SK-N-SH (cell line): ENCODE results near the gene ADIPOR2.

Experiments
- CHD2 ChIP-seq: fragments of 150-350 bp; IDR thresholded peaks from 2 replicates; pipeline ENCODE4 v1.6.1; 2018; ENCODE audit warnings: low read length; ENCODE audit not compliant: partially characterized antibody
- EP300 ChIP-seq, 2 experiments: IDR thresholded peaks; 2 replicates each; pipeline versions ENCODE4 v1.4.0 to v1.6.1; 2012; ENCODE audit warnings: borderline replicate concordance in 1 of 2, low read depth in 1 of 2, low read length in 1 of 2
- GABPA ChIP-seq: IDR thresholded peaks from 2 replicates; pipeline ENCODE4 v1.4.0; 2012; ENCODE audit warnings: low read depth, mild to moderate bottlenecking
- JUND ChIP-seq: IDR thresholded peaks from 2 replicates; pipeline ENCODE4 v1.4.0; 2012
- POLR2AphosphoS5 ChIP-seq: IDR thresholded peaks from 2 replicates; pipeline ENCODE4 v1.6.1; 2012; ENCODE audit warnings: low read depth, low read length
- RAD21 ChIP-seq: IDR thresholded peaks from 2 replicates; pipeline ENCODE4 v1.6.1; 2012; ENCODE audit warnings: mild to moderate bottlenecking, low read length
- TF ChIP-seq, protein P1 (sequence below): fragments of 200-600 bp; sonication (generic); IDR thresholded peaks from 2 replicates; pipeline ENCODE4 v1.6.1; 2017; ENCODE audit warnings: antibody characterized with exemption, mild to moderate bottlenecking, moderate library complexity
- TF ChIP-seq, protein P2 (sequence below): IDR thresholded peaks from 2 replicates; pipeline ENCODE4 v1.6.1; 2012; ENCODE audit warnings: mild to moderate bottlenecking, low read depth, low read length, moderate library complexity
- TF ChIP-seq, protein P3 (sequence below): IDR thresholded peaks from 2 replicates; pipeline ENCODE4 v1.4.0; 2012; ENCODE audit warnings: low read depth

DNA sequence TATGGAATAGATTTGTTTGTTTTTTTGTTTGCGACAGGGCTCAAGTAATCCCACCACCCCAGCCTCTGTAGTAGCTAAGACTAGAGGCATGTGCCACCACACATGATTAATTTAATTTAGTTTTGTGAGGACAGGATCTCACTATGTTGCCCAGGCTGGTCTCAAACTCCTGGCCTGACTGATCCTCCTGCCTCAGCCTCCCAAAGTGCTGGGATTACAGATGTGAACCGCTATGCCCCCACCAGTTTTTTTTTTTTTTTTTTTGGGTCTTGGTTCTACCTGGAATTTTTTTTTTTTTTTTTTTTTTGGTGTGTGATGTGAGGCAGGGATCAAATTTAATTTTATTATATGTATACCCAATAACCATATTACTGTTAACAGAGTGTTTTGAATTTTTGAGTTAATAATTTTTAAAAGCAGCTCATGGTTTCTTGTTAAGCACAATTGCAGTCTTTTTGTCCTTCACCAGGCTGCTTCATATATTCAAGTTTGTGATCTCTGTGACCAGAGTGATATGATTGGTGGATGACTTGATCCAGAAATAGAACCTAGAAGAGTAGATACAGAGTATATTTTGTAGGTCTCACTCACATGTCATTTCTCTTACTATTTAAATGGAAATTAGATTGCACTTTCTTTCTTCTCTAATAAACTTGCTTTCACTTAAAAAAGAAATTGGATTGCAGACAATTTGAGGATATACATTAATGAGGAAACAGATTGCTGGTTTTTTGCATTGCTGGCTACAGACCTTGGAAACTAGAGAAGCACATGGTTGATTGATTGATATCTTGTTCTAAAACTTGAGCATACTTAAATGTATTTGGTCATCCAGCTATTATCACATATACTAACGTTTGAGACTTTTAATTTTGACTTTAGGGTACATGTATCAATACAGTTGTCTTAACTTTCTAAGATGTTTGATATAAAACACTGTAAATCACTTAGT lies 13.2 kb downstream of the ADIPOR2 start:
- TF ChIP-seq, protein P1, sequence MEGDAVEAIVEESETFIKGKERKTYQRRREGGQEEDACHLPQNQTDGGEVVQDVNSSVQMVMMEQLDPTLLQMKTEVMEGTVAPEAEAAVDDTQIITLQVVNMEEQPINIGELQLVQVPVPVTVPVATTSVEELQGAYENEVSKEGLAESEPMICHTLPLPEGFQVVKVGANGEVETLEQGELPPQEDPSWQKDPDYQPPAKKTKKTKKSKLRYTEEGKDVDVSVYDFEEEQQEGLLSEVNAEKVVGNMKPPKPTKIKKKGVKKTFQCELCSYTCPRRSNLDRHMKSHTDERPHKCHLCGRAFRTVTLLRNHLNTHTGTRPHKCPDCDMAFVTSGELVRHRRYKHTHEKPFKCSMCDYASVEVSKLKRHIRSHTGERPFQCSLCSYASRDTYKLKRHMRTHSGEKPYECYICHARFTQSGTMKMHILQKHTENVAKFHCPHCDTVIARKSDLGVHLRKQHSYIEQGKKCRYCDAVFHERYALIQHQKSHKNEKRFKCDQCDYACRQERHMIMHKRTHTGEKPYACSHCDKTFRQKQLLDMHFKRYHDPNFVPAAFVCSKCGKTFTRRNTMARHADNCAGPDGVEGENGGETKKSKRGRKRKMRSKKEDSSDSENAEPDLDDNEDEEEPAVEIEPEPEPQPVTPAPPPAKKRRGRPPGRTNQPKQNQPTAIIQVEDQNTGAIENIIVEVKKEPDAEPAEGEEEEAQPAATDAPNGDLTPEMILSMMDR: no peak
- TF ChIP-seq, protein P2, sequence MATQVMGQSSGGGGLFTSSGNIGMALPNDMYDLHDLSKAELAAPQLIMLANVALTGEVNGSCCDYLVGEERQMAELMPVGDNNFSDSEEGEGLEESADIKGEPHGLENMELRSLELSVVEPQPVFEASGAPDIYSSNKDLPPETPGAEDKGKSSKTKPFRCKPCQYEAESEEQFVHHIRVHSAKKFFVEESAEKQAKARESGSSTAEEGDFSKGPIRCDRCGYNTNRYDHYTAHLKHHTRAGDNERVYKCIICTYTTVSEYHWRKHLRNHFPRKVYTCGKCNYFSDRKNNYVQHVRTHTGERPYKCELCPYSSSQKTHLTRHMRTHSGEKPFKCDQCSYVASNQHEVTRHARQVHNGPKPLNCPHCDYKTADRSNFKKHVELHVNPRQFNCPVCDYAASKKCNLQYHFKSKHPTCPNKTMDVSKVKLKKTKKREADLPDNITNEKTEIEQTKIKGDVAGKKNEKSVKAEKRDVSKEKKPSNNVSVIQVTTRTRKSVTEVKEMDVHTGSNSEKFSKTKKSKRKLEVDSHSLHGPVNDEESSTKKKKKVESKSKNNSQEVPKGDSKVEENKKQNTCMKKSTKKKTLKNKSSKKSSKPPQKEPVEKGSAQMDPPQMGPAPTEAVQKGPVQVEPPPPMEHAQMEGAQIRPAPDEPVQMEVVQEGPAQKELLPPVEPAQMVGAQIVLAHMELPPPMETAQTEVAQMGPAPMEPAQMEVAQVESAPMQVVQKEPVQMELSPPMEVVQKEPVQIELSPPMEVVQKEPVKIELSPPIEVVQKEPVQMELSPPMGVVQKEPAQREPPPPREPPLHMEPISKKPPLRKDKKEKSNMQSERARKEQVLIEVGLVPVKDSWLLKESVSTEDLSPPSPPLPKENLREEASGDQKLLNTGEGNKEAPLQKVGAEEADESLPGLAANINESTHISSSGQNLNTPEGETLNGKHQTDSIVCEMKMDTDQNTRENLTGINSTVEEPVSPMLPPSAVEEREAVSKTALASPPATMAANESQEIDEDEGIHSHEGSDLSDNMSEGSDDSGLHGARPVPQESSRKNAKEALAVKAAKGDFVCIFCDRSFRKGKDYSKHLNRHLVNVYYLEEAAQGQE: no peak
- TF ChIP-seq GABPA (no peak), EP300 (IDR thresholded peaks at IDR 0.05; ENCODE audit: borderline replicate concordance in 1 of 2, low read depth in 1 of 2, low read length in 1 of 2) (no peak), POLR2AphosphoS5 (no peak), CHD2 (no peak), JUND (no peak), RAD21 (no peak)
- TF ChIP-seq, protein P3, sequence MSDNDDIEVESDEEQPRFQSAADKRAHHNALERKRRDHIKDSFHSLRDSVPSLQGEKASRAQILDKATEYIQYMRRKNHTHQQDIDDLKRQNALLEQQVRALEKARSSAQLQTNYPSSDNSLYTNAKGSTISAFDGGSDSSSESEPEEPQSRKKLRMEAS: no peak
